Posterior cingulate gyrus (tissue), 11 donors: ENCODE measurements around the gene ALLC.
"Not testable (repeated sequence)": the region's sequence is repeated elsewhere in the genome, so short reads cannot be mapped to it uniquely, and the experiment has no call there.

Source experiments
- DNase-seq, 10 donors: peaks; one replicate each; pipeline versions ENCODE4 v3.0.0 to v3.0.0-alpha.2; 2020 to 2021; ENCODE audit warnings: mixed read lengths in 3 of 10
- intact Hi-C: fragments of 100-400 bp; cut with DNase I; formaldehyde crosslinking; loops from one replicate; pipeline ENCODE4 v1.15.1; 2023

The ALLC gene

DNA sequence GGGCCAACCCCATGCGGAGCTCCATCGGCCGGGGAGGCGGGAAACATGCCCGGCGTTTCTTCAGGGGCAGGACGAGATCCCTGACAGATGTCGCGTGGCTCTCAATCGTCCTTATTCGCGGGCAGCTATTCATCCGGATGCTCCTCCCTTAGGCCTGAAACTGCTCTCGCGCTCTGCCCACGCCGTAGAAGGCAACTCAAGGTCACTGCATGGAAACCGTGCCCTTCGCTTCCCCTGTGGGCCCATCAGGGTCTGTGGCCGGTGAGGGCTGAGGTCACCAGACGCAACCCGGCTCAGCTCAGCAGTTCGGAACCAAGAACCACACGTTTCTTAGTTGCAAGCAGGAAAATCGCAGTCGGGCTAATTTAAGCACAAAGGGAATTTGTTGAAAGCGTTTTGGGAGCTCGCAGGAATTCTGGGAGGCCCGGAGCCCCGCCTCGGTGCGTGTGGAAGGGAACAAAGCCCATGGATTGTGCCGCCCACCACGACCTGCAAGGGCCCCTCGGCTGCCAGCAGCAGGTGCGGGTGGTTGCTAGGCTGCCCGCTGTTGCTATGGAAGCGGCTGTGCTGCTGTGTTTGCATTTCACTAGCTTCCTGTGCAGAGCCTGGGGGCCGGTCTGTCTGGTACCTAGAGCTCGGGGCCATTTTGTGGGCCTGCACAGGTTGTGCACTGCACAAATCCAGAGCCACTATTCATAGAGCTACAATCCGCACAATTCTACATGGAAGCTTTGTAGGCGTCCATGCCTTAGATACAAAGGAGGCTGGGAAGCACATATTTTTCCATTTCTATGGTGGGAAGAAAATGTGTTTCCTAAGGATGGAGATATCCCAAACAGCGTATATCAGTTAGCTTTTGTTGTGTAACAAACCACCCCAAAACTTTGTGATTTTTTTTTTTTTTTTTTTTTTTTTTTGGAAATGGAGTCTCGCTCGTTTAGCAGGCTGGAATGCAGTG, 6.0 kb upstream of the ALLC start:
- peak; percentile 50 to 97 (median 82) for DNase-seq
- intact Hi-C loops = loop anchor here (5.0 kb wide), 3 partner anchors 75 to 230 kb away; partner anchors contain the start of genes RNASEH1 and RPS7

DNA sequence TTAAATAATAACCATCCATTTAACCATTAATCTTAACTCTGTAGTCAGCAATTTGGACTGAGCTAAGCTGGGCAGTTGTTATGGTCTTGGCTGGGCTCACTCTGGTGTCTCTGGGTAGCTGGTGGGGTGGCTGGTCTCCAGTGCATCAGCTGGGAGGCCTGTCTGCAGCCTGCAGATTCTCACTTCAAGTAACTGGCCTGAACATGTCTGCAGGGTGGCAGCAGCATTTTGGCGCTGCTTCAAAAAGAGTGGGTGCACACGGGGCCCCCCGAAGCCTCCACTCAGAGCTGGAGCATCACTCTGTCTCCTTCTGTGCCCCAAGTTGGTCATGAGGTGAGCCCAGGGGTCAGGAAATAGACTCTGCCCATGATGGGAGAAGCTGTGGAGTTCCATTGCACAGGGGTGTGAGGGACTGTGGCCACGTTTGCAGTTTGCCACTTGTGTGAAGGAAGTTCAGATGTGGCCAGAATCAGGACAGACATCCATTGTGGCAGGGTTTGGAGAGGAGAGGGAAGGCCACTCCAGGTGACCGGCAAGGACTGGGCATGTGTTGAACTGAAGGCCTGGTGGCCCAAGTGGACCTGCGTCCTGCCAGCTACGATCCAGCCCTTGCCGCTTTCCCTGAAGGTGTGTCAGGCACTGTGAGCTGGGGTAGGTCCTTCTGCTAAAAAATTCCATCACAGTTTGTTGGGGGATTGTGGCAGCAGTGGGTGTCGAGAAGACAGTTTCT, 4.9 kb upstream of the ALLC start:
- peak in 3 of 10 donors; percentile 37 to 79 (median 49) for DNase-seq
- intact Hi-C loops = loop anchor here (5.0 kb wide), 3 partner anchors 76 to 231 kb away; partner anchors contain the start of genes RNASEH1 and RPS7

DNA sequence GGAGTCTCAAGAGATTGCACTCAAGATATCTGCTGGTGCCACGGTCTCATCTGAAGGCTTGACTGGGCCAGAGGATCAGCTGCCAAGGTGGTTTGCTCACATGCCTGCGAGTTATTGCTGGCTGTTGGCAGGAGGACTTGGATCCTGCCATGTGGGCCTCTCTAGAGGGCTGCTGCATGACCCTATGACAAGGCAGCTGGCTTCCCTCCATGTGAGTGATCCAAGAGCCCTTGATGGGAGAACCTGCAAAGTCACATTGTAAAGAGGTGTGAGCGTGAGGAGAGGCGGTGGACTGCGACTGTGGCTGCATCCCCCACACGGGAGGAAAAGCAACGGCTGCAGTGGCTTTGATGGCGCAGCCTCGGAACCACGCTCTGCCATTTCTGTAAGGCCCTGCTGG, 4.0 kb upstream of the ALLC start:
- DNase-seq = peak in 3 of 10 donors; percentile 48 to 69 (median 50)
- intact Hi-C loops = loop anchor here (5.0 kb wide), 3 partner anchors 77 to 232 kb away; partner anchors contain the start of genes RNASEH1 and RPS7

DNA sequence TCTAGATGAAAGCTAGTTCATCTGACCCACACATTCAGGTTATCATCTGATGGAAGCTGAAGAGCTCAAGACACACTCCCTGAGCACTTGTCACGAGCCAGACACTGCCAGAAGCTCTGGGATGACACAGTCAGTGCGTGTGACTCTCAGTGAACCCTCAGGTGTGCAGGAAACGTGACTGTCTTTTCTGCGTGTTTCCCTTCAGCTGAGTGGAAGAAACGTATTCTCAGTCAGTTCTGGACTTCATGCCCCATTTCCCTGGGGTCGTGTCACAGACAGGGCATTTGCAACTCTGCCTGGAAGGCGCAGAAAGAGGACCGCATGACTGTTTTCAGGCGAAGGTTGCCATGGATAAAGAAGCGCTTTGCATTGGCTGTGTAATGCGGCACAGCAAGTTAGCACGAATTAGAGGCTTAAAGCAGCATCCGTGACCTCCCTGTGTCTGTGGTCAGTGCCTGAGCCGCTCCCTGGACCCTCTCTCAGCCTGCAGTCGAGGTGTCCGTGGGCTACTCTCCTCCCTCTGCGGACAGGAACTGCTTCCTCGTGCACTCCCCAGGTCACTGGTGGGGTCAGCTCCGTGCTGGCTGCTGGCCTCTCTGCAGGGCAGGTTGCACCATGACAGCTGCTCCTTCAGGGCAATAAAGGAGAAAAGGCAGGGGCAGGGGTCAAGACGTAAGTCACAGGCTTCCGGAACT, 3.3 kb upstream of the ALLC start:
- intact Hi-C loops = loop anchor here (5.0 kb wide), 3 partner anchors 77 to 232 kb away; partner anchors contain the start of genes RNASEH1 and RPS7
- peak in 3 of 10 donors; percentile 13 to 49 (median 47) for DNase-seq

DNA sequence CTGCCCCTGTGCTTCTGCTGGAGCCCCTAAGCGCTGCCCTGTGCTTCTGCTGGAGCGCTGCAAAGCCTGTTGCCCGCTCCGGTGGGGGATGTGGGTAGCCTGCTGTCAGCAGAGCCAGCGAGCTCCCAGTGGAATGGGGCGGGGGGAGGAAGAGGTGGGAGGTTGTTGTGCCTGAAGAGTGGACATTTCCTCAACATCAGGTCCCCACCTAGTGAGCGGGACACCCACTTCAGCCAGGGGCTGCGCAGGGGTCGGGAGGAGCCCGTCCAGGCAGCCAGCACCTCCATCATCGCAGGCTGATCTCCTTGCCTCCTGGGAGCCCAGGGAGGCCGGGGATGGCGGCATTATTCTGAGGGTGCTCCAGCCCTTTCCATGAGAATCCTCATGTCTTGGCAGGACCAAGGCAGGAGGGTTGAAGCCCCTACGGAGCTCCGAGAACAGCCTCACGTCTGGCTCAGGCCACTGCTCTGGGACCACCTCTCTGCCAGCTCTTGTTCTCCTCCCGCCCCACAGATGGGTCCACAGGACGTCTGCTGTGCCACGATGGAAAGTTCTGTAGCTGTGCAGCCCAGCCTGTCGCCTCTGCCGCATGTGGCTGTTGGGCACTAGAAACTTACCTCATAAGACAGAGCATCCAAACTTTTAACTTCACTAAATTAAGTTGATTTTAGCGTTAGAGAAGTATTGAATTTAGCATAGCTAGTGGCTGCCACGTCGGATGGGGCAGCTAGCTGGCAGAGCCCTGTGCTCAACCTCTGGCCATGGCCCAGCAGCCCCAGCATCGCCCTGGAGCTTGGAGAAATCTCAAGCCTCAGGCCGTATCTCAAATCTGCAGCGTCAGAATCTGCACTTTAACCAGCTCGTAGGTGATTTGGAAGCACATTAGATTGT, 1.9 kb upstream of the ALLC start:
- intact Hi-C loops = no loop called here
- peak in 4 of 10 donors; percentile 9 to 75 (median 70) for DNase-seq

DNA sequence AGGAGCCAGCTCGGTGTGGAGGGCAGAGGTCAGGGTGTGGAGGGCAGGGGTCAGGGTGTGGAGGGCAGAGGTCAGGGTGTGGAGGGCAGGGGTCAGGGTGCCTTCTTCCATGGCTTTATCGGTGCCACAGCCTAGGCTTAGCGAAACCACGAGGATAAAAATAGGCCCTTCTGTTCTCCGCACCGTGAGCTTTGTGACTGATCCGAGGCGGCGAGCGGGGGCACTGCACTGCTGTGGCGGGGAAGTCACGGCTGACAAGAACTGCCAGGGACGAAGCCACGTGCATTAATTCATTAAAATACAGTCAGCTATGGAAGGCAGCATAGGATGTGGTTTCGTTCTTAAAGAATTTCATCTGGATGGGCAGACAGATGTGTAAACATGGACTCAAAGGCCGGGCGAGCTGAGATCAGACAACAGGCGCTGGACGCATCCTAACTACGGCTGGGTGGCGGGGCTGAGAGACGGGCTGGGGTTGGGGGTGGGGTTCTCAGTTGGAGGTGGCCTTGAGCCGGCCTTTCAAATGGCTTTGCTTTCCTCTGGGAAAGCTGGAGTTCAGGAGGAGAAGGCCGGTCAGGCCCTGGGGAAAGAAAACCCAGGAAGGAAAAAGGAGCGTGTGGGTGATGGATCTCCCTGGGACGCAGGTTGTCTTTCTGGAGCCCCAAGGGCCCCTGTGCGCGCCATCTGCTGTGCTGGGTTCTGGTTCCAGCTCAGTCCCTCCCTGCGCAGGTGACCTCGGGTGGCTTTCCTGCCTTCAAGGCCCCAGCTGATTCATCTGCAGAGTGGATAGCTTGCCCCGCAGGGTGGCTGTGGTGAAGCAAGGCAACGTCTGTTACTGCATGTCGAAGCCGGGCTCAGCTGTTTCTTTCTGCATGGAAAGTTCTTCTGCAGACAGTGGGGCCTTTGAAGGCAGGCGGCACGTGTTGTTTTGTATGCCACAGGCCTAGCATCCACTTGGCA, 958 bp upstream of the ALLC start:
- intact Hi-C loops = no loop called here

DNA sequence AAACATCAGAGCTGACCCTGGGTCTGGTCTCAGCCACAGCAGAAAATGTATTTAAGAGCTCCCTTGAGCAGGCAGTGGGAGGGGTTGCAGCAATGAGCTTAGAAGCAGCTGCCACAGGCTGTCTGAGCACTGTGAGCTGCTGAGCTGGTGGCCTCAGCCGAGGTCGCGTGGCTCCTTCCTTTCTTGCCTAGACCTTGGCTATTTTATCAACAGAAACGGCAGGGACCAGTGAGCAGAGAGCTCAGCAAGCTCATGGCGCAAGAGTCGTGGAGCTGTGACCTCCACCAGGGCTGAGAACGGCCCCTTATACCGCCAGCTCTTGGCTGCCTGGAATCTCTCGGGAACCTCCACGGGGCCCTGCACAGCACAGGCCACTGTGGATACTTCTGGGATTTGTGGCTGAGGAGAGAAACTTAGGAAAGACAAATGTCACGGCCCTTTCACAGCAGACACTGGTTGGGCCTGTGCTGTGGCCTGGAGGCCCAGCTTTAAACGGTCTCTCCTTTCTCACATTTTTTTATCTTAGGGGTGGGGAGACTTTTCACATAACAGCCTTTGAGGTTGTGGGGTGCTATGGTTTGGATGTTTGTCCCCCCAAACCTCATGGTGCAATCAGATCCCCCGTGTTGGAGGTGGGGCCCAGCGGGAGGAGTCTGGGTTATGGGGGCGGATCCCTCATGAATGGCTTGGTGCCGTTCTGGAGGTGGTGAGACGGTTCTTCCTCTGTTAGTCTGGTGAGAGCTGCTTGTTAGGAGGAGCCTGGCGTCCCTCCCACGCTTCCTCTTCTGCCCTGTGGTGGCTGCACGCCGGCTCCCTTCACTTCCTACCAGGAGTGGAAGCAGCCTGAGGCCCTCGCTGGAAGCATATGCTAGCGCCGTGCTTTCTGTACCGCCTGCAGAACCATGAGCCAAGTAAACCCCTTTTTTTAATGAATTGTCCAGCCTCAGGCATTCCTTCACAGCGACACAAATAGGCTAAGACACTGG, 1.7 kb downstream of the ALLC start:
- intact Hi-C loops = no loop called here
- DNase-seq = peak in 1 of 10 donors; percentile 58

More for the DNA sequence above, 958 bp upstream of the ALLC start:
- DNase-seq = peak in 7 of 10 donors; percentile 22 to 90 (median 69)

DNA sequence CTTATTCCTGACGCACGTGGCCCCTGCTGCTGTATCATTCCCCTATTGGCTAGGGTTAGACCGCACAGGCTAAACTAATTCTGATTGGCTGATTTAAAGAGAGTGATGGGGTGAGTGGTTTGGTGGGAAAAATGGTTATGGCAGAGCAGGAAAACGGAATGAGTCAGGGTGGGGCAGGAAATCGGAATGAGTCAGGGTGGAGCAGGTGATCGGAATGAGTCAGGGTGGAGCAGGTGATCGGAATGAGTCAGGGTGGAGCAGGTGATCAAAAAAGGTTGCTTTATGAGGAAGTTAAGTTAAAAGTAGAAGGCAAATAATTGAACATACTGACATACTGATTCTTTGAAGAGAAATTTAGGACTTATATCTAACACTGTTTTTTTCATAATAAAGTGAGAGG, 2.6 kb downstream of the ALLC start:
- peak in 1 of 10 donors; percentile 15 for DNase-seq
- intact Hi-C loops = not testable (repeated sequence)

DNA sequence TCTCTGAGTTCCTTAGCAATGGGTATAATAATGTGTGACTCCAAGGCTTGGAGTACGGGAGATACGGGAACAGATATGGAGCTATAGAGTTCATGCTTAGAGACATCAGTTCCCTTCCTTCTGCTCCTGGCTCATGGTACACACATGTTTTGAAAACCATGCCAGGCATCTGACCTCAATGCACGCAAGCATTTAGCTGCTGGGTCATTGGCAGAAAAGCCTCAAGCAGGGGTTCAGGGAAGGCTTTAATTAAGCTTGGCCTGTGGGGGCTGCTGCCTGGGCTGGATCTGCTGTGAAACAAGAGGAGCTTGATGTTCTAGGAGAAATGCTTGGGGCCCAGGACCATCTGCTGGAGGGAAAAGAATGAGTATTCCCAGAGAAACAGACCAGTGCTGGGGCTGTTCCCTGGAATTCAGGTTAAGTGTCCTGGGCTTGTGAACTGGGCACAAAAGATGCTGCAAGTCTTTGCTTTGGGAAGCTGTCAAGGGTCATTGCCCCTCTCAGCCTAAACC, 3.2 kb downstream of the ALLC start:
- peak in 1 of 10 donors; percentile 27 for DNase-seq

DNA sequence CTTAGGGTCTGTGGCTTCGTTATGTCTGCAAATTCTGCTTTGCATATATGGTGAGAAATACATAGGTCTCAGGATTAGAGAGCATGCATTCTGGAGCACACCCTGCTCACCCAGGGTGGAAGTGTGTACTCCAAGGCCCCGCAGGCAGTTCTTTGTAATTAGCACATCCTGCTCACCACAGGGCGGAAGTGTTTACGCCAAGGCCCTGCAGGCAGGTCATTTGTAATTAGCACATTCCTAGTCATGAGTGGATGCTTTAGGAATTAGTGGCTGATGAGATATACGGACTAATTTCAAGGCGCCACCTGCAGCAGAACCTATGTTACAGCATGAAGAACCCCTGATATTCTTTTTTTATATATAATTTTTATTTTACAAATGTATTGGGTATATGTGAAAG, 4.2 kb downstream of the ALLC start:
- DNase-seq = no peak
- intact Hi-C loops = no loop called here

More for the DNA sequence above, 3.2 kb downstream of the ALLC start:
- intact Hi-C loops = no loop called here

DNA sequence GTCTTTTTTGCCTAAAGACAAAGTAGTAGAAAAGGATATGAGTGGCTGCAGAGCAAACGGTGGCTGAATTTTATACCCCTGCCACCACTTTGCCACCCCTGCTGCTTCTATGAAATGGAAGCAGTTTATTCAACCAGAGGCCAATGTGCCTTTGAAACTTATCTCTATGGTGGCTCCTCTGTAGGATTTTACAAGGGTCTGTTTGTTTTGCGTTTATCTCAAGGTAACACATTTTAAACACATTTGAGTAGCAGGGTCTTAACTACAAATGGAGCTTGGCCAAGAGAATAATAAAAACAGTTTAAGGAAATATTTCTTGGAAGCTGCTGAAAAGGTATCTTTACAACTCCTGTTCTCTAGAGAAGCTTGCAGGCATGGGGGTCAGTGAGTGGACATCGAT, 6.1 kb downstream of the ALLC start:
- DNase-seq = no peak
- intact Hi-C loops = no loop called here

DNA sequence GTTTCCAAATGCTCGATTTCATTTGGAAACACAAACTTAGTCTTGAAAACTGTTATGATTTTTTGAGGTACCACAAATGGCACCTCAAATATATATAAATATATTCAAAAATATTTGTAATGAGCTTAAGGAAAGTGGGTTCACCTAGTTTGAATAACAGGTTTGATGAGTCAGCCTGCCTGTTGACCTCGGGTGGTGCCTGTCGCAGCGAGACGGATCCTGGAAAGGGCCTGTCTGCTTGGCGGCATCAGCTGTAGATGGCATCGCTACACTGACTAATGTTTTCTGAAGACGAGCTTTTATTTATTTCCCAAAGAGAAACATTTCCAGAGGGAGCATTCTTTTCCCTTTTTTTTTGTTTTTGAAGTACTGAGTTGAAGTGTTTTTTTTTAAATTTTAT, 6.9 kb downstream of the ALLC start:
- intact Hi-C loops = no loop called here
- no peak for DNase-seq

DNA sequence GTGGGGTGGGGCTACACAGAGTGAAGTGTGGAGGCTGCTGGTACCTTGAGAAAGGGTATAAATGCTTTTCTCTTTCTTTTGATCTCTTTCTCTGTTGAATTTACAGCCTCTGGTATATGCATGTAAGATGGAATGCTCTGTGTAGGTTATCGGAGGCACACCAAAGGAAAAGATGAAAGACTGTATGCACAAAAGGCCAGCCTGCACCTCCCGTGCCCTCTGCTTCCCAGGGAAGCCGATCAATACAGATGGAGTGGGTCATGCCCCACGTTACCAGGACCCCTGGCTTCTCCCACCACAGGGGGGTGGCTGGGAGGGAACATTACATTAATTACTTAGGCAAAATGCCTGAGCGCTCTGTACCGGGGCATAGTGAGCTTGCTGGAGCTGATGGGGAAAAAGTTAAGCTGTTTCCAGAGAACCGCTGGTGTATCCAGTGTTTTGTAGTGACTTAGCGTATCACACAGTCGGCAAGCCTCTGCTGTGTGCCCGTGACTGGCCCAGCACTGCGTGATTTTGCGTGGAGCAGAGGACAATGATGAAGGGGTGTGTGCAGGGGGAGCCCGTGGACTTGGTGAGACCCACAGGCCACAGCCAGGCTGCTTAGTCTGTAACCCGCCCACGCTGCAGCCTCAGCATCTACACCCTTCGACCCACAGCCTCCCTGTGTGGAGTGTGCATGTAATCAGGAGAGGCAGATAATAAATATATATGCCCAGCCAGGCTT, 8.0 kb downstream of the ALLC start:
- intact Hi-C loops = no loop called here
- peak in 1 of 10 donors; percentile 48 for DNase-seq

DNA sequence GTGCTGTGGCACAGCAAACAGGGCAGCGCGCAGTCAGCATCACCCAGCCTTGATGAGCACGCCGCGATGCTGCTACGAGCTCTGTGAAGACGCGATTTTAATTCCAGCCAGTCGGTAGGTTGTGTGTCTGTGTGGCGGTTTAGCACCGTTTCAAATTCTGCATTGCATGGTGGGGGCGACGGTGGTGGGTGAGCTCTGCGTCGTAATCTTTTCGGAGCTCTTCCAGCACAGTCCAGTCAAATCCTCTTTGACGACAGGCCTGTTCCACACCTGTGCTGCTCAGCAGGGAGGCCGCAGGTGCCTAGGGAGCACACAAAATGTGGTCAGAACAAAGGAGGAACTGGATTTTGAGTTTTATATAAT, 8.6 kb downstream of the ALLC start:
- DNase-seq = no peak
- intact Hi-C loops = no loop called here

DNA sequence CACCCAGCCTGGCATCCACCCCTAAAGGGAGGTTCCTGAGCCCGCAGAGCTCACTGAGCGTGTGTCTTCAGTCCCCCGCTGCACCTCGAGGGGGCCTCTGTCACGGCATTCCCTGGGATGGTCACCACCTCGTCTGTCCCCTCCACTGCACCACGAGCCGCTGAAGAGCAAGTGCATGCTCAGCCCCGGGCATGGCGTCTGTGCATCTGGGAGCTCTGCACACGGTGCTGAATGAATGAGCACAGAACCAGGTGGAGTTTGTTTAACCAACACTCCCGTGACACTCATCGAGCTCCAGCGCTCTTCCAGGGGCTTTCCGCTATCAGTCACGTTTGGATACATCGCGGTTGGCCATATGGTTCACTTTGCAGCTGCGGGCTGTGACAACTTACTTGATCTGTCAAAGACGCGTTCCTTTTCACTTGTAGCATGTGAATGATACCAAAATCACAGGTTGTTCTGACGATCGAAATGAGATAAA, 9.2 kb downstream of the ALLC start:
- intact Hi-C loops = no loop called here
- DNase-seq = no peak

DNA sequence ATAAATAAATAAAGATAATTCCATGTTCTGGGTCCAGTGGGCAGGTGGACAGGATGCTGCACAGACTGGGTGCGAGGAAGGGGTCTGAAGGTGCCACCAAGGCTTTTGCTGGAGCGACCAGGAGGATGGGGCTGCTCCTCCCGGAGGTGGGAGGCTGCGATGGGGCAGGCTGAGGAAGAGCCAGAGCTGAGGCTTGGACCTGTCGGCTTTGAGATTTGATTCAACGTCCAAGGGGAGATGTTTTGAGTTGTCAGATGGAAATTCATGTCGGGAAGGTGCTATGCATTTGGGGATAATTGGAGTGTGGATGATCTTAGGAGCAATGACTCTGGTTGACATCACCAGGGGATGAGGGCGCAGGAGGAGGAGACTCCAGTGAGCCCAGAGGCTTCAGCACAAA, 11.7 kb downstream of the ALLC start:
- intact Hi-C loops = no loop called here
- peak in 1 of 10 donors; percentile 42 for DNase-seq
